ENCODE results near the gene ETV7. TPM values are rescaled to one million over a fixed set of nuclear protein-coding genes. Genes with fewer than 3 reads are reported as not detected.
"Not testable (repeated sequence)": the region's sequence is repeated elsewhere in the genome, so short reads cannot be mapped to it uniquely, and the experiment has no call there.

ETV7 gene
- total and polyA plus RNA-seq, 9 donors, result 1.1 to 3.7 (median 1.7) TPM

DNA sequence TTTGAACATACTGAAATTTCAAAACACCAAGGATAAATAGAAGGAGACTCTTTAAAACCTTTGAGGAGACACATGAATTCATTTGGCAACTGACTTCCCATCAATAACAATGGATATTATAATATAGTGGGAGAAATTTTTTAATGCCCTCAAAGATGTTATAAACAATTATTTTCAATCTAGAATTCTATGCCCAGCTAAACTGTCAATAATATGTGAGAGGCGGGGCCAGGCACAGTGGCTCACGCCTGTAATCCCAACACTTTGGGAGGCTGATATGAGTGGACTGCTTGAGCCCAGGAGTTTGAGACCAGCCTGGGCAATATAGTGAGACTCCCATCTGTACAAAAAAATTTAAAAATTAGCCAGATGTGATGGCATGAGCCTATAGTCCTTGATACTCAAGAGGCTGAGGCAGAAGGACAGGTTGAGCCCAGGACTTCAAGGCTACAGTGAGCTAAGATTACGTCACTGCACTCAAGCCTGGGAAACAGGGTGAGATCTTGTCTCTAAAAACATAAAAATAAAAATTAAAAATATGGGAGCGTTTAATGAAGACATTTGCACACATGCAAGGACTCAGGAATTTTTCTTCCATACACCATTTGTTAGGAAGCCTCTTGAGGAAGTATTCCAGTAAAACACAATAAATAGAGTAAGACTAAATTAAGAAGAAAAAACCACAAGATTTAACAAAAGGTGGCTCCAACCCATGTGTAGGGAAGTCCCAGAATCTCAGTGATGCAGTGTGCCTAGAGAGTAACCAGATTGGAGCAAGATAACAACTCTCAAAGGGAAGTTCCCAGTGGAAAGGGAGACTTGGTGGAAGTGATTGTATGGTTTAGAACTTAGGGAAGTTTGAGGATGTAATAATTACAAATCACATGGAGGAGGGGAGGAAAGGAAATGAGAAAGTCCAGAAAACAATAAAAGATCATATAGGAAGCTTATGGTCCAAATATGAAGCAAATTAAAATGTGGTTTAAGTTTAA, 26.3 kb upstream of the ETV7 start:
- Histone ChIP-seq H3K27me3 (no peaks in the 10 kb centered on the region), H3K36me3 (no peaks in the 10 kb centered on the region), H3K9me3 (no peaks in the 10 kb centered on the region), H3K4me3 (no peak overlapping the region), H3K4me1 (ENCODE audit: insufficient read depth) (no peaks in the 10 kb centered on the region), H3K27ac (no peak overlapping the region)
- DNase-seq, result no peak
- no peak for TF ChIP-seq CTCF (IDR thresholded peaks at IDR 0.05)
- no peak for TF ChIP-seq POLR2A (IDR thresholded peaks at IDR 0.05)
- no peak for TF ChIP-seq EP300 (IDR thresholded peaks at IDR 0.05)
- WGBS, 3 donors, result 80 to 92% (median 91%) methylated on average over 4 of the region's 4 CpGs
- intact Hi-C loops (cut with DNase I), result no loop called here

- H3K4me1 ChIP-seq (ENCODE audit: insufficient read depth); H3K27me3 ChIP-seq; DNase-seq; H3K9me3 ChIP-seq; H3K27ac ChIP-seq; H3K4me3 ChIP-seq; intact Hi-C loops (cut with DNase I); H3K36me3 ChIP-seq: not testable (repeated sequence)
- WGBS, 3 donors, result 72 to 78% (median 75%) methylated on average over 5 of the region's 5 CpGs
Measured at GRCh38 chr6:36409718-36410117, 22.2 kb upstream of the ETV7 start.

DNA sequence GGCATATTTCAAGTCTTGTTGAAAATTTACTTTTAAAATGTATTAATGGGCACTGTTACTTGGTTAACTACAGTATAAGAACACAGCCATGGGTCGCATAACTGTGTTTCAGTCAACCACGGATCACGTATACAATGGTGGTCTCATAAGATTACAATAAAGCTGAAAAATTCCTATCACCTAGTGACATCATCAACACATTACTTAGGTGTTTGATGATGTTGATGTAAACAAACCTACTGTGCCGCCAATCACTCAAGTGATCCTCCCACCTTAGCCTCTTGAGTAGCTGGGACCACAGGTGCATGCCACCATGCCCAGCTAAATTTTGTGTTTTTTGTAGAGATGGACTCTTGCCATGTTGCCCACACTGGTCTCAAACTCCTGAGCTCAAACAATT, 16.7 kb upstream of the ETV7 start:
- no peak overlapping the region for H3K27ac ChIP-seq
- intact Hi-C loops (cut with DNase I), result no loop called here
- H3K4me3 ChIP-seq, result no peak overlapping the region
- no peaks in the 10 kb centered on the region for H3K36me3 ChIP-seq
- H3K4me1 ChIP-seq (ENCODE audit: insufficient read depth), result no peaks in the 10 kb centered on the region
- no peak for DNase-seq
- WGBS, 3 donors, result 94 to 96% (median 95%) methylated on average over 4 of the region's 4 CpGs
- no peaks in the 10 kb centered on the region for H3K27me3 ChIP-seq
- TF ChIP-seq CTCF (IDR thresholded peaks at IDR 0.05) (no peak), EP300 (IDR thresholded peaks at IDR 0.05) (no peak), POLR2A (IDR thresholded peaks at IDR 0.05) (no peak)
- H3K9me3 ChIP-seq, result no peaks in the 10 kb centered on the region

GRCh38 chr6:36402481-36402880, 15.0 kb upstream of the ETV7 start:
- H3K9me3 ChIP-seq, result peaks cover 0 to 3% of the 10 kb centered on the region in 2 donors
- no peaks in the 10 kb centered on the region for H3K4me1 ChIP-seq (ENCODE audit: insufficient read depth)
- no peaks in the 10 kb centered on the region for H3K27me3 ChIP-seq
- no peak for DNase-seq
- WGBS, 3 donors, result 32 to 40% (median 35%) methylated on average over 3 of the region's 3 CpGs
- TF ChIP-seq POLR2A (IDR thresholded peaks at IDR 0.05) (no peak), CTCF (IDR thresholded peaks at IDR 0.05) (no peak), EP300 (IDR thresholded peaks at IDR 0.05) (no peak)
- H3K27ac ChIP-seq, result no peak overlapping the region
- H3K4me3 ChIP-seq, result no peak overlapping the region
- intact Hi-C loops (cut with DNase I), result no loop called here
- H3K36me3 ChIP-seq, result no peaks in the 10 kb centered on the region

GRCh38 chr6:36399970-36400369, 12.5 kb upstream of the ETV7 start:
- no peak for DNase-seq
- H3K36me3 ChIP-seq, result no peaks in the 10 kb centered on the region
- H3K27me3 ChIP-seq, result no peaks in the 10 kb centered on the region
- 81 to 93% (median 89%) methylated on average over 1 of the region's 1 CpG for WGBS, 3 donors
- no peak overlapping the region for H3K27ac ChIP-seq
- no peak for TF ChIP-seq POLR2A (IDR thresholded peaks at IDR 0.05)
- TF ChIP-seq EP300 (IDR thresholded peaks at IDR 0.05), result no peak
- no peak for TF ChIP-seq CTCF (IDR thresholded peaks at IDR 0.05)
- H3K9me3 ChIP-seq, result peaks cover 0 to 3% of the 10 kb centered on the region in 2 donors
- H3K4me1 ChIP-seq (ENCODE audit: insufficient read depth), result no peaks in the 10 kb centered on the region
- intact Hi-C loops (cut with DNase I), result no loop called here
- H3K4me3 ChIP-seq, result no peak overlapping the region

Data from ovary (tissue), 9 donors.